NCI-H2196 treated with DMSO at 0.1 percent for 48 hours (cell line): ENCODE data around the gene ZNF48.

Experiments used
- DNase-seq: peaks from one replicate; lab custom pipeline; 2025; ENCODE audit not compliant: unreplicated experiment; lab: John Stamatoyannopoulos, UW

Gene ZNF48

DNA sequence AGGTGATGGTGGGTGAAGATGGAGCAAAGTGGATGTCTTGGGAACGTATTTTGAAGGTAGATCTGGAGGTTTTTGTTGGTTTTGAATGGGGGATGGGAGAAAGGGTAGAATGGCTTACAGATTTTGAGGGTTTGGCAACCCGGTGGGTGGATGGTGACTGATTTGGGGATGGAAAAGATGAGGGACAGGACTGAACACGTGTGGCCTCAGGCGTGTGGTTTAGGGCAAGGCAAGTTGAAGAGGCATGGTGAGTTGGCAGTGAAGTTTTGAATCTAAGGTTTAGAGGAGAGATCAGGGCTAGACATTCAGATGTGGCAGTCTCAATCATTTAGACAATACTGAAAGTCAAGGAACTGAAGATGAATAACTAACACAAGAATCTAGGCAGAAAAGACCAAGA, 39.6 kb downstream of the ZNF48 start:
- no peak for DNase-seq

DNA sequence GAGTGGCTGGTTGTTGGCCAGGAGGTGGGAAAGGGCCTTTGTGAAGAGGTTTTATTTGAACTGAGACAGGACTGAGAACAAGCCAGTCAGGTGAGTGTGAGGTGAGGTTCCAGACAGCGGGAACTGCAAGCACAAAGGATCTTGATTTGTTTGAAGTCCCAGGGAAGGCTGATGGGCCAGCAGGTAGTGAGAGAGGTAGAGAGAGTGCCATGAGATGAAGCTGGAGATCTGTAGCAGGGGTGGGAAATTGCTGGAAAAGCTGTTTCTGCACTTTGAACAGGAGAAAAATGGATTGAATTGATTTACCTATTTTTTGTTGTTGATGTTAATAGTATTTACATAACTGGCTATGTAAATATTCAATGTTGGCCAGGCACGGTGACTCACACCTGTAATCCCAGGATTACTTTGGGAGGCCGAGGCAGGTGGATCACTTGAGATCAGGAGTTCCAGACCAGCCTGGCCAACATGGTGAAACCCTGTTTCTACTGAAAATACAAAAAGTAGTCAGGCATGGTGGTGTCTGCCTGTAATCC, 42.4 kb downstream of the ZNF48 start:
- DNase-seq, result peak; percentile 90

DNA sequence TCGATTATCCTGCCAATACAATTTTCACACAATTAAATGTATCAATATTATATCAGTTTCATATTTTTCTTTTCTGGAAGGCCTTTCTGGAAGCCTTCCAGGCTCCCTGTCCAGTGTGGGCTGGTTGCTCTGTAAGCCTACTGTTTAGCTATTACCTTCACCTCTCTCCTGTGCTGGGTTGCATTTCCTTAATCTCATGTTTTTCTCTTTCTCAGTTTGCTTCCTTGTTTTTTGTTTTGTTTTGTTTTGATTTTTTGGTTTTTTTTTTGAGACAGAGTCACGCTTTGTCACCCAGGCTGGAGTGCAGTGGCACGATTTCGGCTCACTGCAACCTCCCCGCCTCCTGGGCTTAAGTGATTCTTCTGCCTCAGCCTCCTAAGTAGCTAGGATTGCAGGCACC, 43.6 kb downstream of the ZNF48 start:
- DNase-seq, result no peak

- no peak for DNase-seq
These were observed 44.6 kb downstream of the ZNF48 start for GRCh38 chr16:30439720-30440348.

GRCh38 chr16:30443631-30444030, 48.4 kb downstream of the ZNF48 start:
- DNase-seq, result no peak

DNA sequence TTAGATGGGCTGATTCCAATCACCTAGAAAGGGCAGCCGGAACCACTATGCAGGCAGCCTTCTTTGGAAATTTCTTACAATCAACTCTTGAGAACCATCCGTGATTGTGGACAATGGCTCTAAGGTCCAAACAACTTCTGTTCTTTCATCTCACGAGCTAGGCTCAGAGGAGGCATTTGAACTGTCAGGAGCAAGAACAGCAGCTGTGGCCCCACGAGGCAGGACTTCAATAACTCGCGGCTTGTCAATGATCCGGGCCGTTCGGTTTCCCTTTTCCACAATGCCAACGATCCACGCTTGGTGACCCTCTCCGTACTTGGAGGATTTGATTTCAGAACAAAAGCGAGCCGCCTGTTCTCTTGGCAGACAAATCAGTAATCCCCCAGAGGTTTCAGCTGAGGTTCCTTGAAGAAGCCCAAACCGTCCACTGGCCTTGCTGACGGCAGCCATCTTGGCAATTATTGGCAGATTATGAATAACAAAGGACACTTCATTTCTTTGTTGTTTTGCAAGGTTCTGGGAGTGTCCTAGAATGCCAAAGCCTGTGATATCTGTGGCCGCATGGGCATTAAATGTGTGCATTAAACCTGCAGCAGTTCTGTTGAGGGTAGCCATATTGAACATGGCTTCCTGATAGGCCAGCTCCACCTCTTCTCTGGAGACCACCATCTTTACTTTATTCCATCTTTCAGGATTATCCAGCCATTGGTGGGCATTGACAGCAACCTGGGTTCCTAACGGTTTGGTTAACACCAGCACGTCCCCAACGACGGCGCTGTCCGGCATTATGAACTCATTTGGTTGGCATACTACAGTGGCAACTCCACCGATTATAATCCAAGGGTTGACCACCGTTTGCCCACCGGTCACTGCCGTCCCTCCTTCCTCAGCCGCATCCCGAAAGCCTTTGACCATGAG, 49.3 kb downstream of the ZNF48 start:
- DNase-seq, result no peak

DNA sequence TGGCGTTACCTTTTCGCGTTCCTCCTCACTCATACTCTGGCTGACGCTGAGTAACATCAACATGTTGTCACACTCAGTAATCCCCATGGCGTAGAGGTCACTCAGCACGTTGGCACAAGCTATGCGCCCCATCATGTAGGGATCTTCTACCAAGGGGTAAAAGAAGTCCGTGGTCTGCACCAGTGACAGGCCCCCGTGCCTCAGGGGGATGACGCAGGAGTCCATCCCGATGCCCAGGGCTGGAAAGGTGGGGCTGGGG, 49.9 kb downstream of the ZNF48 start:
- DNase-seq, result no peak

- DNase-seq, result peak; percentile 84
These were observed 50.4 kb downstream of the ZNF48 start, which contains the start of gene SEPHS2 for GRCh38 chr16:30445408-30446202. TSS of gene SEPHS2 (minus strand) at chr16:30445874. CDS start at chr16:30445727, 147 bp downstream.

DNA sequence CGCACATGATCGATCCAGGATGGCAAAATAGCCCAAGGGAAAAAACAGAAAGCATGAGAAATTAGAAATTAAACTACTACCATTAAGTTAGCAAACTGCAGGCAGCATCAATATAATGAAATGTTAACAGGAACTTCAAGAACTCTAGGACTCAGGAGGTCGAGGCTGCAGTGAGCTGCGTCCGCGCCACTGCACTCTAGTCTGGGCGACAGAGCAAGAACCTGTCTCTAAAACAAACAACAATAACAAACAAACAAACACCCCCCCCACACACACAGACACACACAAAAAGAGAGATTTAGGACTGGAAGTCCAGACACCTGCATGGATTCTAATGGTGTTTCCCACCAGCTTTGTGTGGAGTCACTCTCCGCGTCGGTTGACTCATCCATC, 51.0 kb downstream of the ZNF48 start:
- no peak for DNase-seq

GRCh38 chr16:30447512-30448226, 52.4 kb downstream of the ZNF48 start:
- no peak for DNase-seq

- no peak for DNase-seq
These were observed 53.9 kb downstream of the ZNF48 start for GRCh38 chr16:30449116-30449435.
